Activated B cell treated with CpG ODN at 0.5 μM for 24 hours (primary cell): ENCODE data around the gene KRT23. TPM values are rescaled to one million over a fixed set of nuclear protein-coding genes. Genes with fewer than 3 reads are reported as not detected.

Experiments
- ATAC-seq: fragments of 200-7000 bp; cut with Tn5 transposase; one replicate; pipeline ENCODE4 v1.10.0; 2021; ENCODE audit warnings: low read depth, mild to moderate bottlenecking, moderate library complexity
- CTCF ChIA-PET: fragments of 350-600 bp; sonication (Branson Sonifier 250); formaldehyde crosslinking; loops from one replicate; lab custom pipeline; 2021; ENCODE audit warnings: antibody characterized with exemption; lab: Charles Lee
- POLR2A ChIA-PET: fragments of 350-600 bp; sonication (Branson Sonifier 250); formaldehyde crosslinking; loops from one replicate; lab custom pipeline; 2021; ENCODE audit warnings: antibody characterized with exemption; lab: Charles Lee
- DNase-seq: peaks from one replicate; pipeline ENCODE4 v3.0.0; 2022
- H3K27ac Mint-ChIP-seq: one replicate; pipeline ENCODE4 v1.8.0; 2020; ENCODE audit warnings: mixed read lengths
- H3K27me3 Mint-ChIP-seq: one replicate; pipeline ENCODE4 v1.8.0; 2021; ENCODE audit warnings: mixed read lengths
- H3K36me3 Mint-ChIP-seq: one replicate; pipeline ENCODE4 v1.8.0; 2021; ENCODE audit warnings: low read depth, mixed read lengths
- H3K4me1 Mint-ChIP-seq: one replicate; pipeline ENCODE4 v1.8.0; 2021; ENCODE audit warnings: mixed read lengths
- H3K4me3 Mint-ChIP-seq: one replicate; pipeline ENCODE4 v1.8.0; 2020; ENCODE audit warnings: mild to moderate bottlenecking, mixed read lengths
- H3K9me3 Mint-ChIP-seq: one replicate; pipeline ENCODE4 v1.8.0; 2020; ENCODE audit warnings: mixed read lengths
- intact Hi-C: fragments of 100-400 bp; cut with micrococcal nuclease; formaldehyde crosslinking; loops from one replicate; pipeline ENCODE4 v1.15.1; 2024
- total RNA-seq: library from RNA; stranded (reverse); gene quantifications from 2 replicates; pipeline ENCODE4 v1.2.3, GENCODE V29; 2022
- TF ChIP-seq, protein P1 (sequence below): fragments of 200-600 bp; IDR thresholded peaks from one replicate; pipeline ENCODE4 v1.8.0; 2022; ENCODE audit warnings: antibody characterized with exemption, mild to moderate bottlenecking

KRT23 gene
- total RNA-seq, 1 donor from 2014 or later: not detected

GRCh38 chr17:40902498-40902897 is 34.9 kb downstream of the KRT23 start:
- intact Hi-C loops: loop anchor here (10.0 kb wide), 1 partner anchor 278 kb away; no protein-coding TSS in a partner anchor
- TF ChIP-seq, protein P1, sequence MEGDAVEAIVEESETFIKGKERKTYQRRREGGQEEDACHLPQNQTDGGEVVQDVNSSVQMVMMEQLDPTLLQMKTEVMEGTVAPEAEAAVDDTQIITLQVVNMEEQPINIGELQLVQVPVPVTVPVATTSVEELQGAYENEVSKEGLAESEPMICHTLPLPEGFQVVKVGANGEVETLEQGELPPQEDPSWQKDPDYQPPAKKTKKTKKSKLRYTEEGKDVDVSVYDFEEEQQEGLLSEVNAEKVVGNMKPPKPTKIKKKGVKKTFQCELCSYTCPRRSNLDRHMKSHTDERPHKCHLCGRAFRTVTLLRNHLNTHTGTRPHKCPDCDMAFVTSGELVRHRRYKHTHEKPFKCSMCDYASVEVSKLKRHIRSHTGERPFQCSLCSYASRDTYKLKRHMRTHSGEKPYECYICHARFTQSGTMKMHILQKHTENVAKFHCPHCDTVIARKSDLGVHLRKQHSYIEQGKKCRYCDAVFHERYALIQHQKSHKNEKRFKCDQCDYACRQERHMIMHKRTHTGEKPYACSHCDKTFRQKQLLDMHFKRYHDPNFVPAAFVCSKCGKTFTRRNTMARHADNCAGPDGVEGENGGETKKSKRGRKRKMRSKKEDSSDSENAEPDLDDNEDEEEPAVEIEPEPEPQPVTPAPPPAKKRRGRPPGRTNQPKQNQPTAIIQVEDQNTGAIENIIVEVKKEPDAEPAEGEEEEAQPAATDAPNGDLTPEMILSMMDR: no peak
- Mint-ChIP-seq H3K4me1 (peaks cover 4% of the 10 kb centered on the region), H3K36me3 (no peaks in the 10 kb centered on the region), H3K4me3 (no peak overlapping the region), H3K27ac (no peak overlapping the region), H3K27me3 (peaks cover 18% of the 10 kb centered on the region), H3K9me3 (no peaks in the 10 kb centered on the region)
- no peak for DNase-seq
- ChIA-PET POLR2A (no interaction called here), CTCF (interaction anchor here (1.2 kb wide), 1 partner anchor 760 kb away, joined by 3 read pairs; no protein-coding TSS in a partner anchor)
- ATAC-seq: no peak

GRCh38 chr17:40901981-40902474 is 35.4 kb downstream of the KRT23 start:
- intact Hi-C loops: loop anchor here (10.0 kb wide), 1 partner anchor 277 kb away; no protein-coding TSS in a partner anchor
- Mint-ChIP-seq H3K27me3 (peaks cover 18% of the 10 kb centered on the region), H3K9me3 (no peaks in the 10 kb centered on the region), H3K4me3 (no peak overlapping the region), H3K27ac (no peak overlapping the region), H3K36me3 (no peaks in the 10 kb centered on the region), H3K4me1 (peaks cover 4% of the 10 kb centered on the region)
- ATAC-seq: no peak
- CTCF ChIA-PET: interaction anchor here (1.2 kb wide), 1 partner anchor 761 kb away, joined by 3 read pairs; no protein-coding TSS in a partner anchor
- TF ChIP-seq, protein P1: no peak
- no peak for DNase-seq
- POLR2A ChIA-PET: no interaction called here

GRCh38 chr17:40900809-40901356 is 36.6 kb downstream of the KRT23 start:
- intact Hi-C loops: loop anchor here (10.0 kb wide), 1 partner anchor 276 kb away; no protein-coding TSS in a partner anchor
- CTCF ChIA-PET: interaction anchor here (1.2 kb wide), 1 partner anchor 648 kb away, joined by 3 read pairs; no protein-coding TSS in a partner anchor
- Mint-ChIP-seq H3K4me1 (peaks cover 4% of the 10 kb centered on the region), H3K4me3 (no peak overlapping the region), H3K9me3 (no peaks in the 10 kb centered on the region), H3K27me3 (peaks cover 16% of the 10 kb centered on the region), H3K27ac (no peak overlapping the region), H3K36me3 (no peaks in the 10 kb centered on the region)
- DNase-seq (no peak), ATAC-seq (no peak)
- TF ChIP-seq, protein P1: no peak
- POLR2A ChIA-PET: no interaction called here

GRCh38 chr17:40896916-40897455 is 40.5 kb downstream of the KRT23 start:
- DNase-seq (no peak), ATAC-seq (no peak)
- intact Hi-C loops: no loop called here
- no peak overlapping the region for H3K4me3 Mint-ChIP-seq
- H3K27me3 Mint-ChIP-seq: peaks cover 33% of the 10 kb centered on the region
- TF ChIP-seq, protein P1: no peak
- no peaks in the 10 kb centered on the region for H3K36me3 Mint-ChIP-seq
- POLR2A ChIA-PET: no interaction called here
- H3K4me1 Mint-ChIP-seq: no peaks in the 10 kb centered on the region
- H3K27ac Mint-ChIP-seq: no peak overlapping the region
- CTCF ChIA-PET: no interaction called here
- no peaks in the 10 kb centered on the region for H3K9me3 Mint-ChIP-seq

DNA sequence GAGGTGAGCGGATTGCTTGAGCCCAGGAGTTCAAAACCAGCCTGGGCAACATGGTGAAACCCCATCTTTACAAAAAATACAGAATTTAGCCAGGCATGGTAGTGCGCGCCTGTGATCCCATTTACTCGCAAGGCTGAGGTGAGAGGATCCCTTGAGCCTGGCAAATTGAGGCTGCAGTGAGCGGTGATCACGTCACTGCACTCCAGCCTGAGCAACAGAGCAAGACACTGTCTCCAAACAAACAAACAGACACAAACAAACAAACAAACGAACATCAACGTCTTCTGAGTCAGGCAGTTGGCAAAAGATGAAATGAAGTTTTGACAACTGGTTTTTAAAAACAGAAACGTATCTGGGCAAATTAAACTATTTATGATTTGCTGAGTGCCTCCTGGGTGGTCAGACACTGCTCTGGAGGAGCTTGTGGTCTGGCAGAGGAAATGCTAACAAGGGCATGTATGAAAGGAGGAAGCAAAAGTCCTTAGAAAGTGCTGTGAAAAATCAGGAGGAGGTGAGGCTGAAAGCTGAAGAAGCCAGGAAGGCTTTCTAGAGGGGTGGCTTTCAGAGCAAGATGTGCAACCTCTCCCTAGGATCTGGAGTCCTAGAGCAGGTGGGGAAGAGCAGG is 42.2 kb downstream of the KRT23 start:
- ChIA-PET POLR2A (no interaction called here), CTCF (no interaction called here)
- Mint-ChIP-seq H3K9me3 (no peaks in the 10 kb centered on the region), H3K36me3 (no peaks in the 10 kb centered on the region), H3K4me3 (no peak overlapping the region), H3K27ac (no peak overlapping the region), H3K4me1 (no peaks in the 10 kb centered on the region), H3K27me3 (peaks cover 31% of the 10 kb centered on the region)
- DNase-seq: no peak
- no peak for ATAC-seq
- TF ChIP-seq, protein P1: no peak
- intact Hi-C loops: no loop called here
